Measurements from ENCODE around the gene MBOAT7. TPM values are rescaled to one million over a fixed set of nuclear protein-coding genes. Genes with fewer than 3 reads are reported as not detected.
A peak's percentile ranks its signal among the peaks of the same experiment; 100 is the strongest.

The MBOAT7 gene
- total RNA-seq, 4 donors from 2014 or later: 47.3 to 101 (median 69.0) TPM

GRCh38 chr19:54168174-54168917, 21.0 kb downstream of the MBOAT7 start:
- Histone ChIP-seq H3K4me3 (replicated peaks in 1 of 3) (no peak overlapping the region), H3K36me3 (no peaks in the 10 kb centered on the region), H3K9me3 (no peaks in the 10 kb centered on the region), H3K27ac (no peak overlapping the region), H3K27me3 (no peaks in the 10 kb centered on the region), H3K4me1 (peaks cover 1 to 14% of the 10 kb centered on the region in 2 donors)
- TF ChIP-seq CTCF (IDR thresholded peaks at IDR 0.05) (peak; percentile 66 to 94 (median 74)), POLR2A (IDR thresholded peaks at IDR 0.05) (no peak)
- 35% methylated on average over 23 to 24 of the region's 25 CpGs for WGBS, 2 donors
- DNase-seq: peak; percentile 88 to 91
- intact Hi-C loops (cut with DNase I): loop anchor here (5.0 kb wide), 1 partner anchor 64 kb away; no protein-coding TSS in a partner anchor

- Histone ChIP-seq H3K27me3 (no peaks in the 10 kb centered on the region), H3K9me3 (no peaks in the 10 kb centered on the region), H3K4me1 (peaks cover 14 to 38% of the 10 kb centered on the region in 2 donors), H3K27ac (no peak overlapping the region), H3K36me3 (no peaks in the 10 kb centered on the region), H3K4me3 (replicated peaks in 1 of 3) (no peak overlapping the region)
- intact Hi-C loops (cut with DNase I): loop anchor here (5.0 kb wide), 1 partner anchor 67 kb away; no protein-coding TSS in a partner anchor
- 92 to 93% methylated on average over 25 of the region's 25 CpGs for WGBS, 2 donors
- TF ChIP-seq CTCF (IDR thresholded peaks at IDR 0.05): no peak
- DNase-seq: no peak
Observed at GRCh38 chr19:54165222-54165621, 24.2 kb downstream of the MBOAT7 start.

- H3K4me1 ChIP-seq: peaks cover 16 to 40% of the 10 kb centered on the region in 2 donors
- intact Hi-C loops (cut with DNase I): loop anchor here (5.0 kb wide), 1 partner anchor 68 kb away; no protein-coding TSS in a partner anchor
- H3K9me3 ChIP-seq: no peaks in the 10 kb centered on the region
- peak; percentile 44 to 62 for DNase-seq
- H3K36me3 ChIP-seq: no peaks in the 10 kb centered on the region
- no peaks in the 10 kb centered on the region for H3K27me3 ChIP-seq
- TF ChIP-seq POLR2A (IDR thresholded peaks at IDR 0.05) (no peak), CTCF (IDR thresholded peaks at IDR 0.05) (no peak)
- H3K4me3 ChIP-seq (replicated peaks in 1 of 3): no peak overlapping the region
- WGBS, 2 donors: 16 to 17% methylated on average over 21 to 32 of the region's 37 CpGs
- no peak overlapping the region for H3K27ac ChIP-seq
Observed at GRCh38 chr19:54164369-54165068, 24.9 kb downstream of the MBOAT7 start.

GRCh38 chr19:54162884-54163283, 26.5 kb downstream of the MBOAT7 start:
- no peak overlapping the region for H3K27ac ChIP-seq
- 65 to 72% methylated on average over 14 of the region's 14 CpGs for WGBS, 2 donors

GRCh38 chr19:54162241-54162805, 27.1 kb downstream of the MBOAT7 start:
- WGBS, 2 donors: 4% methylated on average over 21 to 25 of the region's 35 CpGs
- peak overlapping the region in 1 of 3 donors; percentile 26 for H3K27ac ChIP-seq
- DNase-seq: peak; percentile 80 to 87
- H3K4me1 ChIP-seq: peaks cover 26 to 45% of the 10 kb centered on the region in 2 donors
- no peaks in the 10 kb centered on the region for H3K9me3 ChIP-seq
- no peak overlapping the region for H3K4me3 ChIP-seq (replicated peaks in 1 of 3)
- H3K36me3 ChIP-seq: peaks cover 6 to 7% of the 10 kb centered on the region in 2 donors
- H3K27me3 ChIP-seq: no peaks in the 10 kb centered on the region
- intact Hi-C loops (cut with DNase I): no loop called here
- TF ChIP-seq CTCF (IDR thresholded peaks at IDR 0.05): no peak
- TF ChIP-seq POLR2A (IDR thresholded peaks at IDR 0.05): no peak

More at GRCh38 chr19:54162884-54163283, 26.5 kb downstream of the MBOAT7 start:
- TF ChIP-seq POLR2A (IDR thresholded peaks at IDR 0.05): no peak
- no peak for DNase-seq
- peaks cover 26 to 45% of the 10 kb centered on the region in 2 donors for H3K4me1 ChIP-seq
- no peaks in the 10 kb centered on the region for H3K9me3 ChIP-seq
- intact Hi-C loops (cut with DNase I): no loop called here
- peaks cover under 1 to 4% of the 10 kb centered on the region in 2 donors for H3K36me3 ChIP-seq
- no peak overlapping the region for H3K4me3 ChIP-seq (replicated peaks in 1 of 3)
- no peaks in the 10 kb centered on the region for H3K27me3 ChIP-seq
